Dendritic cell treated with granulocyte-macrophage colony-stimulating factor and Interleukin-4, amounts not matched to agents 40 ng/mL and 50 ng/mL, for 4 days (primary cell): ENCODE results near the gene TRIP13.

Source experiments
- H3K27ac Mint-ChIP-seq: one replicate; pipeline ENCODE4 v1.8.0; 2022; ENCODE audit warnings: mild to moderate bottlenecking, mixed read lengths
- H3K27me3 Mint-ChIP-seq: one replicate; pipeline ENCODE4 v1.8.0; 2022; ENCODE audit warnings: mild to moderate bottlenecking, mixed read lengths
- H3K36me3 Mint-ChIP-seq: one replicate; pipeline ENCODE4 v1.8.0; 2022; ENCODE audit warnings: low read depth, mixed read lengths
- H3K4me1 Mint-ChIP-seq: one replicate; pipeline ENCODE4 v1.8.0; 2022; ENCODE audit warnings: low read depth, mixed read lengths
- H3K4me3 Mint-ChIP-seq: one replicate; pipeline ENCODE4 v1.8.0; 2022; ENCODE audit warnings: mild to moderate bottlenecking, moderate library complexity, mixed read lengths
- H3K9me3 Mint-ChIP-seq: one replicate; pipeline ENCODE4 v1.8.0; 2022; ENCODE audit warnings: mixed read lengths
- intact Hi-C: fragments of 100-400 bp; cut with micrococcal nuclease; formaldehyde crosslinking; loops from one replicate; pipeline ENCODE4 v1.15.0; 2022

Gene TRIP13

GRCh38 chr5:955886-956761, 63.4 kb downstream of the TRIP13 start:
- Mint-ChIP-seq H3K36me3 (no peaks in the 10 kb centered on the region), H3K4me3 (no peak overlapping the region), H3K27ac (no peak overlapping the region), H3K4me1 (no peaks in the 10 kb centered on the region), H3K9me3 (no peaks in the 10 kb centered on the region), H3K27me3 (peaks cover 20% of the 10 kb centered on the region)
- intact Hi-C loops: no loop called here

- H3K9me3 Mint-ChIP-seq: no peaks in the 10 kb centered on the region
- intact Hi-C loops: no loop called here
- peaks cover 18% of the 10 kb centered on the region for H3K27me3 Mint-ChIP-seq
- no peak overlapping the region for H3K4me3 Mint-ChIP-seq
- no peaks in the 10 kb centered on the region for H3K36me3 Mint-ChIP-seq
- H3K27ac Mint-ChIP-seq: no peak overlapping the region
- no peaks in the 10 kb centered on the region for H3K4me1 Mint-ChIP-seq
These were observed 64.5 kb downstream of the TRIP13 start for GRCh38 chr5:956941-957747.

GRCh38 chr5:957748-958485, 65.2 kb downstream of the TRIP13 start:
- Mint-ChIP-seq H3K4me3 (no peak overlapping the region), H3K27me3 (peaks cover 18% of the 10 kb centered on the region), H3K27ac (no peak overlapping the region), H3K36me3 (no peaks in the 10 kb centered on the region), H3K4me1 (no peaks in the 10 kb centered on the region), H3K9me3 (no peaks in the 10 kb centered on the region)
- intact Hi-C loops: no loop called here

- no peaks in the 10 kb centered on the region for H3K9me3 Mint-ChIP-seq
- intact Hi-C loops: no loop called here
- H3K27me3 Mint-ChIP-seq: peaks cover 18% of the 10 kb centered on the region
- H3K4me3 Mint-ChIP-seq: no peak overlapping the region
- no peaks in the 10 kb centered on the region for H3K36me3 Mint-ChIP-seq
- H3K27ac Mint-ChIP-seq: no peak overlapping the region
- no peaks in the 10 kb centered on the region for H3K4me1 Mint-ChIP-seq
These were observed 66.3 kb downstream of the TRIP13 start for GRCh38 chr5:958701-959571.

GRCh38 chr5:959581-960531, 67.2 kb downstream of the TRIP13 start:
- no peak overlapping the region for H3K4me3 Mint-ChIP-seq
- no peaks in the 10 kb centered on the region for H3K9me3 Mint-ChIP-seq
- H3K27me3 Mint-ChIP-seq: peaks cover 18% of the 10 kb centered on the region
- intact Hi-C loops: no loop called here
- H3K4me1 Mint-ChIP-seq: no peaks in the 10 kb centered on the region
- H3K27ac Mint-ChIP-seq: no peak overlapping the region
- no peaks in the 10 kb centered on the region for H3K36me3 Mint-ChIP-seq

- intact Hi-C loops: no loop called here
These were observed 67.9 kb downstream of the TRIP13 start for GRCh38 chr5:960551-960950.

GRCh38 chr5:961002-961710, 68.5 kb downstream of the TRIP13 start:
- H3K4me3 Mint-ChIP-seq: no peak overlapping the region
- no peaks in the 10 kb centered on the region for H3K36me3 Mint-ChIP-seq
- H3K9me3 Mint-ChIP-seq: no peaks in the 10 kb centered on the region
- peaks cover 13% of the 10 kb centered on the region for H3K27me3 Mint-ChIP-seq
- H3K27ac Mint-ChIP-seq: no peak overlapping the region
- no peaks in the 10 kb centered on the region for H3K4me1 Mint-ChIP-seq
- intact Hi-C loops: no loop called here

More at GRCh38 chr5:960551-960950, 67.9 kb downstream of the TRIP13 start:
- peaks cover 15% of the 10 kb centered on the region for H3K27me3 Mint-ChIP-seq
- no peak overlapping the region for H3K27ac Mint-ChIP-seq
- H3K4me1 Mint-ChIP-seq: no peaks in the 10 kb centered on the region
- H3K4me3 Mint-ChIP-seq: no peak overlapping the region
- H3K36me3 Mint-ChIP-seq: no peaks in the 10 kb centered on the region
- H3K9me3 Mint-ChIP-seq: no peaks in the 10 kb centered on the region

- intact Hi-C loops: no loop called here
- H3K4me3 Mint-ChIP-seq: no peak overlapping the region
- no peaks in the 10 kb centered on the region for H3K36me3 Mint-ChIP-seq
- H3K4me1 Mint-ChIP-seq: no peaks in the 10 kb centered on the region
- no peaks in the 10 kb centered on the region for H3K9me3 Mint-ChIP-seq
- H3K27me3 Mint-ChIP-seq: peaks cover 8% of the 10 kb centered on the region
- H3K27ac Mint-ChIP-seq: no peak overlapping the region
These were observed 69.1 kb downstream of the TRIP13 start for GRCh38 chr5:961711-962240.

- H3K27ac Mint-ChIP-seq: no peak overlapping the region
- intact Hi-C loops: no loop called here
- no peaks in the 10 kb centered on the region for H3K9me3 Mint-ChIP-seq
- H3K4me1 Mint-ChIP-seq: no peaks in the 10 kb centered on the region
- no peaks in the 10 kb centered on the region for H3K36me3 Mint-ChIP-seq
- no peak overlapping the region for H3K4me3 Mint-ChIP-seq
- H3K27me3 Mint-ChIP-seq: peaks cover 9% of the 10 kb centered on the region
These were observed 69.7 kb downstream of the TRIP13 start for GRCh38 chr5:962386-962785.

GRCh38 chr5:962801-963200, 70.1 kb downstream of the TRIP13 start:
- no peak overlapping the region for H3K27ac Mint-ChIP-seq

GRCh38 chr5:963310-963672, 70.6 kb downstream of the TRIP13 start:
- Mint-ChIP-seq H3K27me3 (peaks cover 11% of the 10 kb centered on the region), H3K36me3 (no peaks in the 10 kb centered on the region), H3K27ac (no peak overlapping the region), H3K4me3 (no peak overlapping the region), H3K9me3 (no peaks in the 10 kb centered on the region), H3K4me1 (no peaks in the 10 kb centered on the region)
- intact Hi-C loops: no loop called here

More at GRCh38 chr5:962801-963200, 70.1 kb downstream of the TRIP13 start:
- intact Hi-C loops: no loop called here
- no peaks in the 10 kb centered on the region for H3K36me3 Mint-ChIP-seq
- no peaks in the 10 kb centered on the region for H3K4me1 Mint-ChIP-seq
- H3K4me3 Mint-ChIP-seq: no peak overlapping the region
- no peaks in the 10 kb centered on the region for H3K9me3 Mint-ChIP-seq
- H3K27me3 Mint-ChIP-seq: peaks cover 9% of the 10 kb centered on the region
